Measurements from ENCODE around the gene RASSF3.

- TF ChIP-seq EZH2 (IDR thresholded peaks at IDR 0.05; ENCODE audit: borderline replicate concordance, low read length) = no peak
- TF ChIP-seq, protein P1, sequence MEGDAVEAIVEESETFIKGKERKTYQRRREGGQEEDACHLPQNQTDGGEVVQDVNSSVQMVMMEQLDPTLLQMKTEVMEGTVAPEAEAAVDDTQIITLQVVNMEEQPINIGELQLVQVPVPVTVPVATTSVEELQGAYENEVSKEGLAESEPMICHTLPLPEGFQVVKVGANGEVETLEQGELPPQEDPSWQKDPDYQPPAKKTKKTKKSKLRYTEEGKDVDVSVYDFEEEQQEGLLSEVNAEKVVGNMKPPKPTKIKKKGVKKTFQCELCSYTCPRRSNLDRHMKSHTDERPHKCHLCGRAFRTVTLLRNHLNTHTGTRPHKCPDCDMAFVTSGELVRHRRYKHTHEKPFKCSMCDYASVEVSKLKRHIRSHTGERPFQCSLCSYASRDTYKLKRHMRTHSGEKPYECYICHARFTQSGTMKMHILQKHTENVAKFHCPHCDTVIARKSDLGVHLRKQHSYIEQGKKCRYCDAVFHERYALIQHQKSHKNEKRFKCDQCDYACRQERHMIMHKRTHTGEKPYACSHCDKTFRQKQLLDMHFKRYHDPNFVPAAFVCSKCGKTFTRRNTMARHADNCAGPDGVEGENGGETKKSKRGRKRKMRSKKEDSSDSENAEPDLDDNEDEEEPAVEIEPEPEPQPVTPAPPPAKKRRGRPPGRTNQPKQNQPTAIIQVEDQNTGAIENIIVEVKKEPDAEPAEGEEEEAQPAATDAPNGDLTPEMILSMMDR (conservative IDR thresholded peaks at IDR 0.05 in 1 of 2, IDR thresholded peaks at IDR 0.05 in 1 of 2; ENCODE audit: extremely low read depth in 1 of 2, insufficient read depth in 1 of 2, low read depth in 1 of 2, low read length in 2 of 2) = no peak
These were observed 25.2 kb upstream of the RASSF3 start for GRCh38 chr12:64585104-64585503.
